Epithelial cell of prostate (primary cell): Measurements from ENCODE around the gene CLDN34.

Source experiments
- DNase-seq: peaks from one replicate; pipeline ENCODE4 v3.0.0-alpha.2; 2011; ENCODE audit warnings: low read depth, low spot score
- H3K27ac ChIP-seq: fragments of 450-650 bp; 2 replicates; pipeline ENCODE4 v1.5.1; 2017; ENCODE audit warnings: mild to moderate bottlenecking

CLDN34 gene

DNA sequence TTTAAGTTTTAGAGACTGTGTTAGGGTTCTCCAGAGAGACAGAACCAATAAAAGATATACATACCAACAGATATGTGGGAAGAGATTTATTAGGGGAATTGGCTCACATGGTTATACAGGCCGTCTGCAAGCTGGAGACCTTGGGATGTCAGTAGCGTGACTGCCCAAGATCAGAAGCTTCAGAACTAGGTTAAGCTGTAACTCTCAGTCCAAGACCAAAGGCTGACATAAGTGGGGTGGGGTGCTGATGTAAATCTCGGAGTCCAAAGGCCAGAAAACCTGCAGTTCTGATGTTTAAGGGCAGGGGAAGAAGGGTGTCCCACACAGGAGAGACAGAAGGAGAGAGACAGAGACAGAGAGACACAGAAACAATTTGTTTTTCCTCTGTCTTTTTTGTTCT is 10.5 kb downstream of the CLDN34 start:
- no peak for DNase-seq
- H3K27ac ChIP-seq = no peak overlapping the region

DNA sequence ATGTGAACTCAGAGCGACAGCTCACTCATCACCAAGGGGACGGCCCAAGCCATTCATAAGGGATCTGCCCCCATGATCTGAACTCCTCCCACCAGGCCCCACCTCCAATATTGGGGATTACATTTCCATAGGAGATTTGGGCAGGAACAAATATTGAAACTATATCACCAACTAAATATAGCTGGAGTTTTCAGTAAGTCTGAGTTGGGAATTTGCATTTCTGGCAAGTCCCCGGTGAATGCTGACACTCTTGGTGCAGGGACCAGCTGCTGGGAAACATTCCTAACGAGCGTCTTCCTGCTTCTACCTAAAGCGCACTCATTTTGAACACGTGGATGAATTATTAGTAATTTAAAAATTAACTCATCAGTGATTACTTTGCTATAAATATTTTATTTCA is 13.2 kb downstream of the CLDN34 start:
- no peak overlapping the region for H3K27ac ChIP-seq
- no peak for DNase-seq

DNA sequence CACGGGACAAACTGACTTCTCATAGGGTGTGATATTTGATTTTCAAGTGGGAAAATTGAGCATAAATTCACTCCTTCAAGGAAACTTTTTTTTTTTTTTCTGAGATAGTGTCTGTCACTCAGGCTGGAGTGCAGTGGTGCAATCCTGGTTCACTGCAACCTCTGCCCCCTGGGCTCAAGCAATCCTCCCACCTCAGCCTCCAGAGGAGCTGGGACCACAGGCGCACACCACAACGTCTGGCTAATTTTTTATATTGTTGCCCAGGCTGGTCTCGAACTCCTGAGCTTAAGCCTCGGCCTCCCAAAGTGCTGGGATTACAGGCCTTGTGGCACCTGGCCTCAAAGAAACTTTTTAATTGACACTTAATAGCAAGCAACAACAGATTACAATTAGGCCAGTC is 13.8 kb downstream of the CLDN34 start:
- DNase-seq = no peak
- no peak overlapping the region for H3K27ac ChIP-seq

DNA sequence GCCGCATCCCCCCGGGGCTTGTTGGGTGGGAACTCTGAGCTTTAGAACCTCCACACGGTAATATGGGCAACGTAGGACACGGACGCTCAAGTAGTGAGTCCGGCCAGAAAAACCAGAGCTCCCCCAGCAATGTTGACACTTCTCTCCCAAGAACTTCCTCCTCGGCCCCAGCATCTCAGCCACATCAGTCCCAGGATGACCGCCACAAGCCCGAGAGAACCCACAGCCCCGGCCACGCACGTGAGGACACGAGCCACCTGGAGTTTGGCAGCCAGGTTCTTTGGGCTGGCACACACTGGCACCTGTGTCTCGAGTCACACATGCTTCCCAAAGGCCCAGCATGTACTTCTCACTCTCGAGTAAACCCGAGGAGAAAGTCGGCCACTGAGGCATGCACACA is 16.3 kb downstream of the CLDN34 start:
- H3K27ac ChIP-seq = no peak overlapping the region
- DNase-seq = no peak

DNA sequence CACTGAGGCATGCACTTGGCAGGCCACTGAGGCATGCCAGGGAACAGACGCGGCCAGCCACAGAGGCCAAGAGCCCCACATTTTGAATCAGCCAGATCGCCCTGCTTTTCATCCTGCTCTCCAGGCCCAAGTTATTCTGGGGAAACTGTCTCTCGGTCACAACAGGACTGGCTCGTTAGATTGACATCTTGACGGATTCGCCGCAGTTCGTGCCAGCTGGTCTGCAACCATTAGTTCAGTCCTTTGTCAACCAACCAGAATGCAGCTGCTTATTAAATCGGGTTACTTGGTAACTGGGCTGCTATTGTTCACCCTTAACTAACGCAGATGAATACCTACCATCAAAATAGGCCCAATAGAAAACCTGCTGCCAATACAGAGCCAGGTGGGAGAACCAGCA is 16.7 kb downstream of the CLDN34 start:
- H3K27ac ChIP-seq = no peak overlapping the region
- DNase-seq = no peak

DNA sequence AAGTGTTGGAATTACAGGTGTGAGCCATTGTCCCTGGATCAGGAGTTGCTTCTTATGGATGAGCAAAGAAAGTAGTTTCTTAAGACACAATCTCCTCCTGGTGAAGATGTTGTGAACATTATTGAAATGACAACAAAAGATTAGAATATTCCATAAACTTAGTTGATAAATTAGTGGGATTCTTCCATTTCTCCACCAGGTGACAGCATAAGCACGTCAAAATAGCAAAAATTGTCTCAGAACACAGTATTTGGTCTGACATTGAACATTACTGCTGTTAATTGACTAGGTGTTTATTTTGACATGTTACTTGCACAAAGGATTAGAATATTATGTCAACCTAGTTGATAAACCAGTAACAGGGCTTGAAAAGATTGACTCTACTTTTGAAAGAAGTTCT is 21.6 kb downstream of the CLDN34 start:
- DNase-seq = no peak
- H3K27ac ChIP-seq = no peak overlapping the region

DNA sequence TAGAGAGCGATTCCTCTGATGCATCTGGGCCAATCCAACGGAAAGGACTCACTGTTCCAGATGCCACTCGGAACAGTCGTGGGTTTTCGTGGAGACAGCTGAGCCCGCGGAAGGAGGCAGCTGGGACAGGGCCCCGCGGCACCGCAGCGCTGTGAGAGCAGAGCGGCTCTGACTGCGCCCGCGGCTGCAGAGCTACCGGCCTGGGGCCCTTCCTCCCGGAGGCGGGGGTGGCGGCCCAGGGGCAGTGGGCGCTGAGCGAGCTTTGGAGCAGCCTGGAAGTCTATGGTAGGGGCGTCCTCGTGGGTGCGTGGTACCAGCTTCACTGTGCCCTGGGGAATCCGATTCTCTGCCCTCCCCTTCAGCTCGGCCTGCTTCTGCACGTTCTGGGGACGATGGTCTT is 24.9 kb downstream of the CLDN34 start:
- no peak overlapping the region for H3K27ac ChIP-seq
- no peak for DNase-seq

DNA sequence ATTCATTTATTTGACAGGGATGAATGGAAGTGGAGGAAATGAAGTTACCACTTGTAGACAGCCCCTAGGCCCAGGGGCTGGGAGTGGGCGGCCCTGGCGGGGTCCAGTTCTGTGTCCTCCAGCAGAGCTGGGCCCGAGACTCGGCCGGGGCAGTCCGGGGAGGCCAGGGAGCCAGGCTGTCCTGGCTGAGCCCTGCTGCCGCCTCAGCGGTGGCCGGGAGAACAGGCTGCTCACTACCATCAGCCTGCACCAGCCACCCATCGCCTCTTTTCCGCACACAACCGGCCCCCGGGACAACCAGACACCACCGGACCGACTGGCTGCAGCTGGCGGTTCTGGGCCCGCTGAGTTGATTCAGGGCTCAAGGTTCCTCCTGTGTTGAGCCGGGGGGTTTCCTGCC is 25.6 kb downstream of the CLDN34 start:
- H3K27ac ChIP-seq = no peak overlapping the region
- no peak for DNase-seq

DNA sequence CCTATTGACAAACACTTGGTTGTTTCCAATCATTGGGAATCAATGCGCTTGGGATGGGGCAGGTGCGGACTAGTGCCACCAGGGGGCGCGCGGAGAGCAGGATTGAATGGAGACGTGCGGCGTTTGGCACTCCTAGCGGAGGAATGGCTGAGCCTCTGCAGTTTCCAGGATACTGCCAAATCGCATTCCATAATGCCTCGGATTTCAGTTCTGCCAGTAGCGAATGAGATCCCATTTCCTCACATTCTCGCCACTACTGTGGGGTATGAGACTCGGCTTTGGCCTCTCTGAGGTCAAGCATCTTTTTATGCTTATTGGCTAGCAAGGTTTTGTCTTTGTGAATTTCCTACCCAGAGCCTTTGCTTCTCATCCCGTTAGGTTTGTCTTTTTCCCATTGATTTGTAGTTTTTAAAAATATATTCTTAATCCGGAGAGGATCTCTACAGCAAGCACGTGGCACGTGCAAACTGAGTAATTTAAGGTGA is 28.7 kb downstream of the CLDN34 start:
- DNase-seq = no peak

DNA sequence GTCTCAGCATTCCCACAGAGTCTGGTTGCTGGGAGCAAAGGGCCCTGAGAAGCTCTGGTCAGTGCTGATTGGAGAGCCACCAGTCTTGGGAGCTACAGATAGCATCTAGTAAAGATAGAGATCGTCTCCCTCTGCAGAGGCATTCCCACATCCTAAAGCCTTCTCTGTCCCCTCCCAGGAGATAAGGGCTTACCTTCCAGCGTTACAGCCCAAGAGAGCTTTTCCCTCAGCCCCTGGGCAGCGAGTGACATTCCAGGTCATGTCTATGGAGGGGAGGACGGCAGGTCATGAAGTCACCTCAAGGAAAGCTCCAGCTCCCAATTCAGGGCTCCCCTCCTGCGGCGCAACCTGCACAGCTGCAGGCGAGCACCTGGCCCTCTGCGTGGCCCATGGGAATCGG is 29.9 kb downstream of the CLDN34 start:
- no peak for DNase-seq
- H3K27ac ChIP-seq = no peak overlapping the region

More for the DNA sequence above, 28.7 kb downstream of the CLDN34 start:
- H3K27ac ChIP-seq = no peak overlapping the region

DNA sequence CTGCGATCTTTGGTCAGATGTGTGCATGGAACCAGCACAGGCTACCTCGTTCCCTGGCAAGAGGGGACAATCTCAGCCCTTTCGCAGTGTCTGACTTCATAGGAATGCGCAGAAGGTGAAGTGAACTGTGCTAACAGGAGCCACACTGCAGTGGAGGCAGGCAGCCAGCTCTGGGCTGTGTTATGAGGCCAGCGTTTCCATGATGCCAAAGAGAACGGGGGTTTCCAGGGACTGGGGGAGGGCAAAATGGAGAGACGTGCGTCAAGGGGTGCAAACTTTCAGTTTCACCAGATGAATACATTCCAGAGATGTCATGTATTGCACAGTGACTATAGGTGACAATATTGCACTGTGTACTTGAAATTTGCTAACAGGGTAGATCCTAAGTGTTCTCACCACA is 30.4 kb downstream of the CLDN34 start:
- DNase-seq = no peak
- H3K27ac ChIP-seq = no peak overlapping the region

DNA sequence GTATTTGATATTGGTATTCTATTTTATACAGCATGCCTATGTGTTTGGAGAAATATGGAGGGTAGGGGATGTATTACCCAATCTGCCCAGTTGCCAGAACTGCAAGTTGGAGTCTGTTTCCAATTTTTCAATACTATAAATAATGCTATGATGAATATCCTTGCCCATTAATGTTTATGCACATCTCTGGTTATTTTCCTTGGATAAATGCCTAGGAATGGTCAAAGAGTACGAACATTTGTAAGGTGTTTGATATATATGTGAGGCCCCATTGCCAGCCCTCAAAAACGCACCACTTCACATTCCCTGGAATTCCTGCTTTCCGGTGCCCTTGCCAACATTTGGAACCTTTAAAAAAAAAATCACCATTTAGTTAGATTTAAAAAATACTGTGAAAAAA is 34.3 kb downstream of the CLDN34 start:
- H3K27ac ChIP-seq = no peak overlapping the region
- no peak for DNase-seq

DNA sequence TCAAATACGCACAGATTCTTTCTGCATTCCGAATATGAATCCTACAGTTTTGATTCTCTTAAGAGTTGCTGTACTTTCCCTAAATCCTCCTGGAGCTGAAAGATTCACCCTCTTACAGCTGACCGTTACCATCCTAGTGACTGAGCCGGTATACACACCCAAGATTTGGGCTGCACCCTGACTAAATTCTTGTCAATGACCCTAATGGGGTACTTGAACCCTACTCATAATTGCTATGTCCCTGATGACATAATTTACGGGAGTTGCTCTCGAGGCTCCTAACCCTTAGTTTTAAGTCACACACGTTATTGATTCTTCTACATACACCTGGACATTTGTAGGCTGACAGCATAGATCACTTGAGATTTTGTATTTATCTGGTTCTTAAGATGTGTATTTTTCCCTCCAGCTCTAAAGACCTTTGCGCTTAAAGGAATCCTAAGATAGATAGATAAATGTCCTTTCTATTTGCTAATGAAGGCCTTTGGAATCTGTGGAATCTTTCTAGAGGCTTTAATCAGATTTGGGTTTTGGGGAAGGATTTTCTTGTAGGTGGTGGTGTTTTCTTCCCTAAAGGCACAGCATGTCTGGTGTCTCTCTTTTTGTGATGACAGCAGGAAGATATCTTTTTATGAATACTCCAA is 37.8 kb downstream of the CLDN34 start:
- H3K27ac ChIP-seq = no peak overlapping the region
- no peak for DNase-seq

DNA sequence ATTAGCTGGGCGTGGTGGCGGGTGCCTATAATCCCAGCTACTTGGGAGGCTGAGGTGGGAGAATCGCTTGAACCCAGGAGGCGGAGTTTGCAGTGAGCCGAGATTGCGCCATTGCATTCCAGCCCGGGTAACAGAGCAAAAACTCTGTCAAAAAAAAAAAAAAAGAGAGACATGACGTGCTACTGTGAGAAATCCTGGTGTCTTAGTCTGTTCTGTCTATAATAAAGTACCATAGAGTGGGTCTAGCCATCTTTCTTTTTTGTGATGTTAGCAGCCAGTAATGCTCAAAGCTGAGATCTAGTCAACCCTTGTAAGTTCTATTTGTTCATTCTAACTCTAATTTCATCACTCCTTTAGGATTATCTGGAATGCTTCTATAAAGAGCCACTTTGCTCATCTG is 38.9 kb downstream of the CLDN34 start:
- no peak overlapping the region for H3K27ac ChIP-seq
- no peak for DNase-seq

DNA sequence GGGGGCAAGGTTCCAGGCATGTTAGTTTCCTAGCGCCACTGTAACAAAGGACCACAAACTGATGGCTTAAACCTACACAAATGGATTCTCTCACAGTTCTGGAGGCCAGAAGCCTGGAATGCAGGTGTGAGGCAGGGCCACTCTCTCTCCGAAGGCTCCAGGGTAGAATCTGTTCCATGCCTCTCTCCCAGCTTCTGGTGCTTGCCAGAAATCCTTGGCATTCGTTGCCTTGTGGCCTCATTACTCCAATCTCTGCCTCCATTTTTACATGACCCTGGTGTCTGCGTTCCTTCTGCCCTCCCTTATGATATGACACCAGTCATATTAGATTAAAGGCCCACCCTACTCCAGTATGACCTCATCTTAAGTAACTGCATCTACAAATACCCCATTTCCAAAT is 39.6 kb downstream of the CLDN34 start:
- no peak for DNase-seq

DNA sequence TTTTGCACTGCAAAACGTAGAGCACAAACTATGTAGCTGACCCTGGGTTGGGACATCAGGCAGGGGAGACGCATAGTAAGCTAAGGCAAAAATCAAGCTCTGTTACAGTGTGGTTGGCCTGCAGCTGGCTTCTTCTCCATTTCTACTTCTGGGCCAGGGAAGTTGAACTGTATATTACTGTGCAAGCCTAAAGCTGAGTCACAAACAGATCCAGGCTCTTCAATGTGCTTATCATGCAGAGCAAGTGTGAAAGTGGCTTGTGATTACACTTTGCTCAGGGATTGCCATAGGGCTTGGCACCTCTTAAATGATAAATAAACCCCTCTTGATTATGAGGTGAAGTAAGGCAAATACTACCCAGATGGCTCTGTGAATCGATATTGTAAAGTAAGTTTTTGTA is 40.5 kb downstream of the CLDN34 start:
- H3K27ac ChIP-seq = no peak overlapping the region
- DNase-seq = no peak

More for the DNA sequence above, 39.6 kb downstream of the CLDN34 start:
- H3K27ac ChIP-seq = no peak overlapping the region

DNA sequence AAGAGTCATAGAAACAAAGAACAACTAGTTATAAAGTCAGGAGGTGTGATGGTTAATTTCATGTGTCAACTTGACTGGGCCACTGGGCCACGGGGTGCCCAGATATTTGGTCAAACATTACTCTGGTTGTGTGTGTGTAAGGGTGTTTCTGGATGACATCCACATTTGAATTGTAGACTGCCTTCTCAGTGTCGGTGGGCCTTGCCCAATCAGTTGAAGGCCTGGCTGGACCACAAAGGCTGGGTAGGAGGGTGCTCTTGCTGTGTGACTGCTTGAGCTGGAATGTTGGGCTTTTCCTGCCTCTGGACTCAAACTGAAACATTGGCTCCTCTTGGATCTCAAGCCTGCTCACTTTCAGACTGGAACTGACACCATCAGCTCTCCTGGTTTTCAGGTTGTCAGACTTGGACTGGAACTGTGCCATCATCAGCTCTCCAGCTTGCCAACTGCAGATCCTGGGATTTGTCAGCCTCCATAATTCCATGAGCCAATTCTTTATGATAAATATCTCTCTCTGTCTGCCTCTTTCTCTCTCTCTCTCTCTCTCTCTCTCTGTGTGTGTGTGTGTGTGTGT is 41.4 kb downstream of the CLDN34 start:
- H3K27ac ChIP-seq = no peak overlapping the region
- no peak for DNase-seq

DNA sequence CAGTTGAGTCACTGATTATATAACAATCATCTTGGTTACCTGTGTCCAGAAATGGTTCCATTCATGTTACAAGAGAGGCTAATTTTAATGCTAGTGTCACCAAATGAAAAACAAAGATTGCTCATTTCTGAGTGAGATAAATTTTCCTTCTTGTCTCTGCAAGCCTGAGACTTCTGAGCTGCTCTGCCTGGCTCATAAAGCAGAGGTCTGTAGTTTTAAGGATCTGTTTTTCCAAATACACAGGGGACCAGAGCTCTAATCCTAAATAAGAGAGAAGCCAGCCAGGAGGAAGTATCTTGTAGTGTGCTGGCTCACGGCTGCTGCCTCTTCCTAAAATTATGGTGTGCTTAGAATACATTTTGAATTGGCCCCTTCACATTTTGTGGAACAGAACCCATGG is 42.6 kb downstream of the CLDN34 start:
- no peak for DNase-seq
- peak overlapping the region; percentile 58 for H3K27ac ChIP-seq

DNA sequence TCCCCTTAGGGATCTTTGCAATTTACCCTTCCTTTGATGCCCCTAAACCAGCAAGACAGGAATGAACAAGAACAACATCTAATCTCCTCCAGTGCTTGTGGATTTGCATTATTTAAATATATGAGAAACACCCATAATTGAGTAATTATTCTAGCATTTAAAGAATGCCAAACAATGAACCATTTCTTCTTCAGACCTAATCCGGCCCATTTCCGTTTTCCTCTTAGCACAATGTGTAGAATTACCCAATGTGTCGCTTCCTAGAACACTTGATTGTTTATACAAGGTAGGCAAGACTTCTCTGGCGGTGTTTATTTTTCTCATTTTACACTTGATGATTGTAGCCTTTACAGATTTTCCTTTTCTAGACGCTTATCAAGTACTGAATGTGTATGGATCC is 43.5 kb downstream of the CLDN34 start:
- DNase-seq = no peak
- H3K27ac ChIP-seq = peak overlapping the region; percentile 58

DNA sequence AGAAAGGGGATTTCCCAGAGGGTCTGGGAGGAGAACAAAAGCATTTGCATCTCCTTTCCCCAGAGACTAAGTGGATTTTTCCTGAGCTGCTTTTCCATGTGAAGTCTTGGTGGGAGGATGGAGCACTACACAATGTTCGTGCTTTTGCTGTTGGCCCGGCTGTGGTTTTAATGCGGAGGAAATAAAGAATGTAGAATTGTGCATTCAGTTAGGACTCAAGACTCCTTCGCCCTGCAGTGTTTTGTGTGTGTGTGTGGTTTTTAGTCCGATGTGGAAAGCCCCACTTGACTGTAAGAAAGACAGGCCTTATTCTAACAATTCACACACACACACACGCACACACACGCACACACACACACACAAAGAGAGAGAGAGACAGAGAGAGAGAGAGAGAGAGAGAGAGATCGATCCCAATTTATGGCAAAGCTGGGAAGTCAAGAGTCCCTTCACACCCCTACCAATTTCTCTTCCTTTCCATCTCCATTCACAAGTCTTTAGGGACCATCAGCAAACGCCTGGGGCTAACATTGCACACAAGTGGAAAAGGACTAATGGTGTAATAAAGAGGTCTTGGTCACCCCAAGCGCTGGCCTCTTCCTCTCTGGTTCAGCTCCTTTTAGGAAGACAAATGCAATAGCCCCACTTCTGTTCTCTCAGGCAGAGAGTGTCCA is 44.2 kb downstream of the CLDN34 start:
- peak overlapping the region; percentile 58 for H3K27ac ChIP-seq
- no peak for DNase-seq

DNA sequence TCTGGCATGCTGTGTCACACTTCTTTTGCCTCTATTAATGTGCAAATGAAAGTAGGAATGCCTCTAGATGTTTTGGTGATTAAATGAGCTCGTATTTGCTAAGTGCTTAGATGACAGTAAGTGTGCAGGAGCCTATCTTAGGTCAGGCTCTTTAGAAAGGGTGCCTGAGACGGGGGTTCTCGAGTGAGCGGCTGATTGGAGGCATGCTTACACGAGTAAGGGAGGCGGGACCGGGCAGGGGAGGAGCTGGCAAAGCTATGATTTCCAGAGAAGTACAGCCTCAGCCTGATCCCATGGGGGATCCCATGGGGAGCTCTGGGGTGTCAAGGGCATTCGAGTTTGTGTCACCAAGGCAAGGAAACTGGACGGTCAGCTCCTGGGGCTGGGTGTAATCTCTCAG is 44.8 kb downstream of the CLDN34 start:
- no peak overlapping the region for H3K27ac ChIP-seq
- DNase-seq = no peak
